Ectodermal cell (in vitro differentiated cells): Measurements from ENCODE around the gene PPFIA2.
"Not testable (repeated sequence)": the region's sequence is repeated elsewhere in the genome, so short reads cannot be mapped to it uniquely, and the experiment has no call there.

Source experiments
- H3K27ac ChIP-seq: 2 replicates; pipeline ENCODE4 v1.7.0; 2013; ENCODE audit warnings: mild to moderate bottlenecking, low read depth, low read length; ENCODE audit not compliant: insufficient read depth, poor library complexity, severe bottlenecking
- H3K27me3 ChIP-seq: 2 replicates; pipeline ENCODE4 v1.7.0; 2013; ENCODE audit warnings: mild to moderate bottlenecking, low read length; ENCODE audit not compliant: insufficient read depth, control insufficient read depth, poor library complexity, severe bottlenecking
- H3K36me3 ChIP-seq: one replicate; pipeline ENCODE4 v1.7.0; 2013; ENCODE audit warnings: low read length; ENCODE audit not compliant: control insufficient read depth, insufficient read depth
- H3K4me1 ChIP-seq: one replicate; pipeline ENCODE4 v1.7.0; 2013; ENCODE audit warnings: low read length; ENCODE audit not compliant: control insufficient read depth, insufficient read depth
- H3K4me3 ChIP-seq: 2 replicates; pipeline ENCODE4 v1.7.0; 2013; ENCODE audit warnings: low read depth, low read length, control low read depth; ENCODE audit not compliant: insufficient read depth
- H3K9me3 ChIP-seq: 2 replicates; pipeline ENCODE4 v1.7.0; 2013; ENCODE audit warnings: mild to moderate bottlenecking, low read length, moderate library complexity; ENCODE audit not compliant: control insufficient read depth
- WGBS, 2 experiments: methylation state at CpG; one replicate each; pipeline ENCODE4 v1.1.7; 2013; ENCODE audit warnings: missing lambda C conversion rate in 2 of 2; 5-methylcytosine and 5-hydroxymethylcytosine counted together

The PPFIA2 gene

DNA sequence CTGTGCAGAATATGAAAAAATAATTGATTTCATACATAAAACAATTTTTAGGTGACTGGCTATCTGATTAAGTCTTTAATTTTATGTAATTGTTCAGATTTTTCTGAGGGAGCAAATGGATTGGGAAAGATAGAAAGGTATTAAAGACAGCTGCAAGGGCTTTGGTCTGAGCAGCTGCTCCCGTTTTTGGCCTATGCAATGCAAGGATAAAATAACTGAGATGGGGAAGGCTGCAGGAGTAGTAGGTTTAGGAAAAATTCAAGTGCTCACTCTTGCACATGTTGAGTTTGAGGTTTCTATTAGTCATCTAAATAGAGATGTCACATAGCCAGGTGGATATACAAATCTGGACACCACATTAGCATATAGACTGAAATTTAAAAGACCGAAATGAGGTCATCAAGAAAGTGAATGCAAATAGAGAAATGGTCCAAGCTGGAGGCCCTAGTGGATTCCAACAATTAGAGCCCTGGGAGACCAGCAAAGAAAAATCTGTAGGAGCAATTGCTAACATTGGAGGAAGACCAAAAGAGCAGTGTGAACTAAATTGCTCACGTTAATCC, 144.0 kb downstream of the PPFIA2 start:
- WGBS, 2 experiments: 93 to 95% methylated on average over 3 of the region's 3 CpGs
- Histone ChIP-seq H3K4me1 (no peaks in the 10 kb centered on the region), H3K4me3 (no peak overlapping the region), H3K9me3 (no peaks in the 10 kb centered on the region), H3K27ac (no peak overlapping the region), H3K36me3 (no peaks in the 10 kb centered on the region), H3K27me3 (no peaks in the 10 kb centered on the region)

DNA sequence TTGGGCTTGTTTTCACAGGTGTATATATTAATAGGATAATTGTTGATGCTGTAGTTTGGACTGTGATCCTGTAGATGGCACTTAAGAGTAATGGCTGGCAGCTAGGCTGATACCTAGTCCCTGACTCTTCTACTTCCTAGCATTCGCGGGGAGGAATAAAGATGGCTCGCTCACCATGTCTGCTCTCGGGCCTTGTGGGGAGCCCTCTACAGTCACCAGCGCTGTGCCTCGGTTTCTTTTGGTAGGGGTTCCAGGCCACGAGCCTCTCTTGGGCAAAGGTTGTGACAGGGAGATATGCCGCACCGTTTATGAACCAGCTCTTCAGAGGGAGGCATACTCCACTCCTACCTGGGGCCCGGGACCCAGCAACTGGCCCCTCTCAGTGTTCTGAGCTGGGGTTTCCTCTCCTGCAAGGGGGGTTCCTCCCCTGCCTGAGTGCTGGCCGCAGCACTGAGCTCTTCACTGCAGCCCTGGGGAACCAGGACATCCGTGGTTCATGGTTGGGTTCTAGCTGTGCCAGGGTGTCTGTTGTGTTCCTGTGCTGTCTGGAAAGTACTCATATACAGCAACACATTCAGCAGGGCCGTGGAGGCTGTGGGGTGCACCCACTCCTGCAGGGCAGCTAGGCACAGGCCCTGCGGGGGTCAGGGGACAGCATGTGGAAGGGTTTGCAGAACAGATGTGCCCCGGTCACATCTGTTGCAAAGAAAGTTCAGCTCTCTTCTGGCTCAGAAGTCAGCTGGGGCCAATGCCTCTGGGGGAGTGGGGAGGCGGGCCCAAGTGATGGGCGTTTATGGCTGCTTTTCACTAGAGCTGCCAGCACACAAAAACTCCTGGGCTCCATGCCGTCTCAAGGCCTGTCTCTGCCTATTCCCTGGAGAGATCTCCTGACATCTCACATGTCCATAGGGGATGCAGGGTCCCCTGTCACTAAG, 147.9 kb downstream of the PPFIA2 start:
- H3K9me3 ChIP-seq: no peaks in the 10 kb centered on the region
- no peaks in the 10 kb centered on the region for H3K27me3 ChIP-seq
- H3K4me3 ChIP-seq: no peak overlapping the region
- no peak overlapping the region for H3K27ac ChIP-seq
- H3K36me3 ChIP-seq: no peaks in the 10 kb centered on the region
- no peaks in the 10 kb centered on the region for H3K4me1 ChIP-seq
- WGBS, 2 experiments: 88 to 90% methylated on average over 18 of the region's 18 CpGs

DNA sequence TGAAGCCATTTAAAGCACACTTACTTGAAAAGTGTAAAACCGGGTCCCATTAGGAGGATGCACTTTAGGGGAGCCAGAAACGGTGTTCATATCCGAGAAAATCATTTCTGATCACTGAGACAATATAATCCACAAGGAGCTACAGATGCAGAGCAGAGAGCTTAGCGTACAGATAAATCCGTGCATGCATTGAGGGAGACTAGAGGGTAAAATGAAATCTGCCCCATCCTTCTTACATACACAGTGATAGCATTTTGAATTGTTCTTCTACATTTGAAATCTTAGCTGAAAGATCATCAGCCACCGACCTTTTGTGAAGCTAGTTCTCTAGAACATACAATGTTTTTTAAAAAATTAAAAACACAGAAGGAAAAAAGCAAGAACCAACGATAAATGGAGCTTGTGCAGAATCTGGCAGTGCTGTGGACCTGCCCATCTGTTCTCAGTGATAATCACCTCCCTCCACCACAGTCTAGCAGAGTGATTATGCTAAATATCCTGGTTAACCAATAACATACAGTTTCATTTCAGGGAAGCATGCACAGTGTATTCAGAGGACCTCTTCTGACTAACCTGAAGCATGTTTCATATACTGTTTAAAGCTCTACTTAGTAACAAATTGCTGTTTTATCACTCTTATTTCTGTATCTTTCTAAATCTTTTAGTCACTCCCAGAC, 161.1 kb downstream of the PPFIA2 start:
- no peak overlapping the region for H3K27ac ChIP-seq
- H3K36me3 ChIP-seq: no peaks in the 10 kb centered on the region
- H3K27me3 ChIP-seq: no peaks in the 10 kb centered on the region
- no peaks in the 10 kb centered on the region for H3K4me1 ChIP-seq
- WGBS, 2 experiments: 82 to 87% methylated on average over 7 of the region's 7 CpGs
- H3K4me3 ChIP-seq: no peak overlapping the region
- no peaks in the 10 kb centered on the region for H3K9me3 ChIP-seq

DNA sequence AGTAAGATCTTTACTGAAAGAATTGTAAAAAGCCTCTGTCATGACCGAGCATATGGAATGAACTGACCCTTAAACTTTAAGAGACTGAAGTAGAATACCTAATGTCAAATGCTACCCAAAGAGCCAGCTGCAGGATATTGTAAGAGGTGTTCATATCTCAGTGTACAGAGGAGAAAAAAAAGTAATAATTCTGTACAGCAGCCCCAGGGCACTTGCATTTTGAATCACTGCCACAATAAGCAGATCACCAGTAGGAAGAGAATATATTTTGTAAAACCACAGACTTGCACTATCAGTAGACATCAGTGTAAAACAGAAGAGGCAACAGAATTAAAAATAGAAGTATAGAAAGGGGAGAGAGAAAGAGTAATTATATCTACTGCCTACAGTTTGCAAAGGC, 162.6 kb downstream of the PPFIA2 start:
- Histone ChIP-seq H3K4me3 (no peak overlapping the region), H3K27me3 (no peaks in the 10 kb centered on the region), H3K36me3 (no peaks in the 10 kb centered on the region), H3K27ac (no peak overlapping the region), H3K9me3 (no peaks in the 10 kb centered on the region), H3K4me1 (no peaks in the 10 kb centered on the region)
- WGBS, 2 experiments: 90 to 92% methylated on average over 1 of the region's 1 CpG

DNA sequence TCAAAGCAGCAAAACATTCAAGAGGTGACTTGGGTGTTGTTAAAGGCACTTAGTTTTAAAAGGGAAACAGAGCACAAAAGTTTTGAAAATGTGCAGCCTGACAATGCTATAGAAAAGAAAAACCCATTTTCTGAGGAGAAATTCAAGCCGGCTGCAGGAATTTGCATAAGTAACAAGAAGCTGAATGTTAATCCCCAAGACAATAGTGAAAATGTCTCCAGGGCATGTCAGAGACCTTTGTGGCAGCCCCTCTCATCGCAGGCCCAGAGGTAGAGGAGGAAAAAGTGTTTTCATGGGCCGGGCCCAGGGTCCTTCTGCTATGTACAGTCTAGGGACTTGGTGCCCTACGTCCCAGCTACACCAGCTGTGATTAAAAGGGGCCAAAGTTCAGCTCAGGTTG, 167.9 kb downstream of the PPFIA2 start:
- H3K27ac ChIP-seq: no peak overlapping the region

DNA sequence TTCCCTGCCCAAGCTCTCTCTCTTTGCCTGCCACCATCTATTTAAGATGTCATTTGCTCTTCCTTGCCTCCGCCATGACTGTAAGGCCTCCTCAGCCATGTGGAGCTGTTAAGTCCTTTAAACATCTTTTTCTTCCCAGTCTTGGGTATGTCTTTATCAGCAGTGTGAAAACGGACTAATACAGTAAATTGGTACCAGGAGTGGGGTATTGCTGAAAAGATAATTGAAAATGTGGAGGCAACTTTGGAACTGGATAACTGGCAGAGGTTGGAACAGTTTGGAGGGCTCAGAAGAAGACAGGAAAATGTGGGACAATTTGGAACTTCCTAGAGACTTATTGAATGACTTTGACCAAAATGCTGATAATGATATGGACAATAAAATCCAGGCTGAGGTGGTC, 168.4 kb downstream of the PPFIA2 start:
- 90 to 98% methylated on average over 2 of the region's 2 CpGs for WGBS, 2 experiments
- H3K4me3 ChIP-seq, H3K27me3 ChIP-seq, H3K36me3 ChIP-seq, H3K27ac ChIP-seq, H3K9me3 ChIP-seq, H3K4me1 ChIP-seq: not testable (repeated sequence)

More for the DNA sequence above, 167.9 kb downstream of the PPFIA2 start:
- 86 to 89% methylated on average over 4 of the region's 4 CpGs for WGBS, 2 experiments
- Histone ChIP-seq H3K4me3 (no peak overlapping the region), H3K4me1 (no peaks in the 10 kb centered on the region), H3K36me3 (no peaks in the 10 kb centered on the region), H3K9me3 (no peaks in the 10 kb centered on the region), H3K27me3 (no peaks in the 10 kb centered on the region)

DNA sequence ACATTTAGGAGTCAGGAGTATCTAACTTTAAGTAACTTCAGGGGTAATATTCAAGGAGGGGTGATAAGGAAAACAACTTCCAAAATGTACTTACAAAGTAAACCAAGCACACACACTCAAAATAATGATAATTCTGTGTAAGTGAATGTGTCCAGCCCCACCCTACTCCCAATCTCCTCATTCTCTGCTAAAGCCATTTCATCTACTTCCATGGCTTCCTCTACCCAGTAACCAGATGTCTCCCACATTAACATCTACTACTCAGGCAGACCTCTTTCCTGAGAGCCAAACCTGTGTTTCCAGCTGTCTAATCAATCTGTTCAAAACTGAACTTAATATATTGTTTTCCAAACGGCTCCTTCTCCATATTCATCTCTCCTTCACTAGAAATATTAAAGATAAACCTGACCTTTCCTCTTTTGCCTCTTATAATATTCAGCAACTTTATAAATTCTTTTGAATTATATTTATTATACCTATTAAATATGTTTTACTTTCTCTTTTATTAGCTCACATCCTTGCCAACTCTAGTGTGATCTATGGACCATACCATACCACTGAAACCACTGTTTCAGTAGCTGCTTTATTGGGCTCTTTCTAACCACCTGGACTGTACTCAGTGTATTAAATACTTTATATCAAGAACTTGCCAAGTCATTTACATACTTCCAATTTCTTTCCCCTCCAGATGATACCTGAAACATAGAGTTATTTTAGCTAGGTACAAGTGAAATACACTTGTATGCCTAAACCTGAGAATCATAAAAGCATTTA, 170.7 kb downstream of the PPFIA2 start:
- Histone ChIP-seq H3K36me3 (no peaks in the 10 kb centered on the region), H3K27ac (no peak overlapping the region), H3K4me1 (no peaks in the 10 kb centered on the region), H3K27me3 (no peaks in the 10 kb centered on the region), H3K4me3 (no peak overlapping the region), H3K9me3 (no peaks in the 10 kb centered on the region)
- WGBS, 2 experiments: 67 to 77% methylated on average over 1 of the region's 1 CpG

DNA sequence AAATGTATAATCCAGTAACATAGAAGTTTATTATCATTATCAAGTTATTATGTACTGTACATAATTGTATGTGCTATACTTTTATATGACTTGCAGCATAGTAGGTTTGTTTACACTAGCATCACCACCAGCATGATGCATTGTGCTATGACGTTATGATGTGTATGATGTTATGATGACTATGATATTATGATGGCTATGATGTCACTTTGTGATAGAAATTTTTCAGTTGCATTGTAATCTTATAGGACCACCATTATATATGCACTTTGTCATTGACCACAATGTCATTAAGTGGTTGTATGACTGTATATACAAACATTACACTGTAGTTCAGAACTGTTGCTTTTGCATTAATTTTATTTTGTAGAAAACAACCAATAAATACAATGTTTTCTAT, 173.4 kb downstream of the PPFIA2 start:
- 86% methylated on average over 1 of the region's 1 CpG; no CpG with 5 or more reads in 1 of the 2 experiments for WGBS, 2 experiments
- Histone ChIP-seq H3K4me3 (no peak overlapping the region), H3K4me1 (no peaks in the 10 kb centered on the region), H3K9me3 (no peaks in the 10 kb centered on the region), H3K36me3 (no peaks in the 10 kb centered on the region), H3K27me3 (no peaks in the 10 kb centered on the region), H3K27ac (no peak overlapping the region)

DNA sequence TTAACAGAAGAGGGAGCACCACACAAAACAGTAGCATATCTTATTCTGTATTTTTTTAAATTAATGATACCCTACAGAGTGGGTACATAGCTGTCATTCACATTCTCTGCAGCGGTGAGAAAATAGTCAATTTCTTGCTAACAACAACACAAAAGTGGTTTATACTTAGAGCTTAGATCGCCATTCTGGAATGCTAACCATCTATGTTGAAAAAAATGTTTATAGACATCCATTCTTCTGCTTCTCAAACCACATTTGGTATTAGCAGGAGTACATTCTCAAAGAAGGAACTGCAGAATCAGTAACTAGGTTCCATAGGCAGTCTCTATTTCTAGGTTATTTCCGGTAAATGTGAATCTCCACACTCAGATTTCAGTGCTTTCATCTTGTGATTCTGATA, 185.9 kb downstream of the PPFIA2 start:
- Histone ChIP-seq H3K9me3 (no peaks in the 10 kb centered on the region), H3K4me1 (no peaks in the 10 kb centered on the region), H3K4me3 (no peak overlapping the region), H3K27ac (no peak overlapping the region), H3K36me3 (no peaks in the 10 kb centered on the region), H3K27me3 (no peaks in the 10 kb centered on the region)
- WGBS, 2 experiments: 89 to 96% methylated on average over 3 of the region's 3 CpGs

DNA sequence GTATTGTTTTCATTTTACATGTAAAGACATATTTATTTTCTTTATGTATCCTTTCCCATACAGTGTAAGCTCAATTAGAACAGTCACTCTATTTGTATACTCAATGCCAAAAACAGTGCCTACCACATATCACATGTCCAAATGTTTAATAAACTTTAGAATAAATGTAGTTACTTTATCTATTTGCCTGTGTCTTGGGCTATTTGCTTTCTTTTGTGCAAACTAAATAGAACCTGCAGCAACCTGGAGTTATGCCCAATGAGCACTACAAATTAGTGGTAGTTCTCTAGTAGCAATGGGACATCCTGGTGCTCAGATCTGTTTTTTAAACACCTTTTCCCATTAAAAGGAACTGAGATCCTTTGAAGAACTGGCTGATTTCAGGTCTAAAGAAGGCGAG, 186.7 kb downstream of the PPFIA2 start:
- Histone ChIP-seq H3K36me3 (no peaks in the 10 kb centered on the region), H3K4me1 (no peaks in the 10 kb centered on the region), H3K4me3 (no peak overlapping the region), H3K9me3 (no peaks in the 10 kb centered on the region), H3K27me3 (no peaks in the 10 kb centered on the region), H3K27ac (no peak overlapping the region)
- WGBS, 2 experiments: 92 to 96% methylated on average over 1 of the region's 1 CpG
